Vagina (tissue), 2 donors: Measurements from ENCODE around the gene AGO4.

ENCODE experiments used
- CTCF ChIP-seq, 3 experiments: fragments of 450-650 bp in 2 of 3; fragments of 200-600 bp in 1 of 3; sonication (generic) in 1 of 3; IDR thresholded peaks; one replicate each; pipeline ENCODE4 v1.5.1; 2017 to 2019; ENCODE audit warnings: antibody characterized with exemption in 3 of 3, mild to moderate bottlenecking in 2 of 3, moderate library complexity in 2 of 3
- POLR2A ChIP-seq, 2 donors: fragments of 450-650 bp; IDR thresholded peaks; one replicate each; pipeline ENCODE4 v1.6.1; 2017; ENCODE audit warnings: antibody characterized with exemption in 2 of 2, mild to moderate bottlenecking in 2 of 2, moderate library complexity in 2 of 2
- POLR2AphosphoS5 ChIP-seq, 2 donors: sonication (generic); formaldehyde crosslinking; IDR thresholded peaks; one replicate each; pipeline ENCODE4 v1.9.0; 2017; ENCODE audit warnings: antibody characterized with exemption in 2 of 2, mild to moderate bottlenecking in 2 of 2, low read depth in 1 of 2; ENCODE audit not compliant: insufficient read depth in 1 of 2

GRCh38 chr1:35809114-35810095 lies 1.6 kb downstream of the AGO4 start:
- no peak for TF ChIP-seq CTCF (IDR thresholded peaks at IDR 0.05)
- TF ChIP-seq POLR2A (IDR thresholded peaks at IDR 0.05): no peak
- TF ChIP-seq POLR2AphosphoS5 (IDR thresholded peaks at IDR 0.05; ENCODE audit: insufficient read depth in 1 of 2, low read depth in 1 of 2): no peak
